Uterus (tissue), 4 donors: Measurements from ENCODE around the gene AGMO. TPM values are rescaled to one million over a fixed set of nuclear protein-coding genes. Genes with fewer than 3 reads are reported as not detected.

Experiments used
- DNase-seq, 2 donors: peaks; one replicate each; pipeline ENCODE4 v3.0.0-alpha.2; 2019 to 2020
- H3K27ac ChIP-seq, 2 donors: fragments of 200-600 bp; sonication (generic); 1 replicate in 1 of 2; 2 replicates in 1 of 2; pipeline ENCODE4 v1.5.1; 2016 to 2018
- H3K27me3 ChIP-seq, 2 donors: fragments of 200-600 bp; sonication (generic); one replicate each; pipeline ENCODE4 v1.5.1; 2018 to 2019; ENCODE audit warnings: control low read depth in 1 of 2
- H3K36me3 ChIP-seq, 2 donors: fragments of 200-600 bp; sonication (generic); one replicate each; pipeline ENCODE4 v1.5.1; 2019; ENCODE audit warnings: control low read depth in 1 of 2
- H3K4me1 ChIP-seq, 2 donors: fragments of 200-600 bp; sonication (generic); one replicate each; pipeline ENCODE4 v1.5.1; 2018 to 2019; ENCODE audit warnings: control low read depth in 1 of 2
- H3K4me3 ChIP-seq, 2 donors: fragments of 200-600 bp; sonication (generic); 1 replicate in 1 of 2; 2 replicates in 1 of 2; pipeline ENCODE4 v1.5.1; 2018 to 2019; ENCODE audit warnings: mild to moderate bottlenecking in 1 of 2
- H3K9me3 ChIP-seq, 2 donors: fragments of 200-600 bp; sonication (generic); one replicate each; pipeline ENCODE4 v1.5.1; 2019; ENCODE audit warnings: control low read depth in 1 of 2
- CTCF ChIP-seq, 4 experiments: fragments of 200-600 bp in 2 of 4; fragments of 450-650 bp in 2 of 4; sonication (generic) in 2 of 4; IDR thresholded peaks; one replicate each; pipeline ENCODE4 v1.5.1; 2016 to 2019; ENCODE audit warnings: antibody characterized with exemption in 4 of 4, mild to moderate bottlenecking in 2 of 4, moderate library complexity in 1 of 4
- POLR2A ChIP-seq, 2 donors: fragments of 450-650 bp; IDR thresholded peaks; one replicate each; pipeline ENCODE4 v1.6.1; 2016; ENCODE audit warnings: antibody characterized with exemption in 2 of 2, mild to moderate bottlenecking in 1 of 2, moderate library complexity in 1 of 2
- intact Hi-C: fragments of 100-400 bp; cut with DNase I; formaldehyde crosslinking; loops from one replicate; pipeline ENCODE4 v1.15.1; 2023; ENCODE audit warnings: low total_unique reads
- total RNA-seq, 4 donors: library from RNA; depleted of rRNA in 3 of 4; stranded (reverse); fragments of >200 nt in 3 of 4; gene quantifications; one replicate each; pipeline versions ENCODE4 v1.1.0 to v1.2.4, GENCODE V29; 2014 to 2023
- donor health status: DM: yes; HTN: yes; CAD: no.

Gene AGMO
- total RNA-seq, 4 donors from 2014 or later = 0.24 to 1.5 TPM; not detected in 2

GRCh38 chr7:15441915-15442314 is 119.9 kb downstream of the AGMO start:
- intact Hi-C loops = no loop called here
- no peak for DNase-seq
- no peaks in the 10 kb centered on the region for H3K9me3 ChIP-seq
- H3K4me1 ChIP-seq = no peaks in the 10 kb centered on the region
- H3K4me3 ChIP-seq = no peak overlapping the region
- H3K36me3 ChIP-seq = no peaks in the 10 kb centered on the region
- TF ChIP-seq POLR2A (IDR thresholded peaks at IDR 0.05) (no peak), CTCF (IDR thresholded peaks at IDR 0.05) (no peak)
- H3K27me3 ChIP-seq = no peaks in the 10 kb centered on the region
- no peak overlapping the region for H3K27ac ChIP-seq

- TF ChIP-seq CTCF (IDR thresholded peaks at IDR 0.05) (no peak), POLR2A (IDR thresholded peaks at IDR 0.05) (no peak)
- H3K27ac ChIP-seq = no peak overlapping the region
- no peaks in the 10 kb centered on the region for H3K27me3 ChIP-seq
- no peak overlapping the region for H3K4me3 ChIP-seq
- H3K9me3 ChIP-seq = no peaks in the 10 kb centered on the region
- no peaks in the 10 kb centered on the region for H3K36me3 ChIP-seq
- intact Hi-C loops = no loop called here
- no peak for DNase-seq
- no peaks in the 10 kb centered on the region for H3K4me1 ChIP-seq
Measured at GRCh38 chr7:15440482-15440881, 121.3 kb downstream of the AGMO start.

GRCh38 chr7:15439853-15440252 is 122.0 kb downstream of the AGMO start:
- intact Hi-C loops = no loop called here
- Histone ChIP-seq H3K4me1 (no peaks in the 10 kb centered on the region), H3K9me3 (no peaks in the 10 kb centered on the region), H3K27ac (no peak overlapping the region), H3K27me3 (no peaks in the 10 kb centered on the region), H3K4me3 (no peak overlapping the region), H3K36me3 (no peaks in the 10 kb centered on the region)
- DNase-seq = no peak
- TF ChIP-seq POLR2A (IDR thresholded peaks at IDR 0.05) (no peak), CTCF (IDR thresholded peaks at IDR 0.05) (no peak)

GRCh38 chr7:15433151-15433550 is 128.7 kb downstream of the AGMO start:
- no peaks in the 10 kb centered on the region for H3K9me3 ChIP-seq
- H3K36me3 ChIP-seq = no peaks in the 10 kb centered on the region

GRCh38 chr7:15430911-15431310 is 130.9 kb downstream of the AGMO start:
- H3K27me3 ChIP-seq = no peaks in the 10 kb centered on the region
- DNase-seq = no peak
- intact Hi-C loops = no loop called here

More at GRCh38 chr7:15433151-15433550, 128.7 kb downstream of the AGMO start:
- no peak for DNase-seq
- no peak overlapping the region for H3K4me3 ChIP-seq
- no peak overlapping the region for H3K27ac ChIP-seq
- TF ChIP-seq POLR2A (IDR thresholded peaks at IDR 0.05) = no peak
- TF ChIP-seq CTCF (IDR thresholded peaks at IDR 0.05) = no peak
- H3K4me1 ChIP-seq = no peaks in the 10 kb centered on the region
- intact Hi-C loops = no loop called here
- H3K27me3 ChIP-seq = no peaks in the 10 kb centered on the region

More at GRCh38 chr7:15430911-15431310, 130.9 kb downstream of the AGMO start:
- H3K36me3 ChIP-seq = no peaks in the 10 kb centered on the region
- H3K27ac ChIP-seq = no peak overlapping the region
- no peaks in the 10 kb centered on the region for H3K4me1 ChIP-seq
- no peak overlapping the region for H3K4me3 ChIP-seq
- TF ChIP-seq CTCF (IDR thresholded peaks at IDR 0.05) (no peak), POLR2A (IDR thresholded peaks at IDR 0.05) (no peak)
- H3K9me3 ChIP-seq = no peaks in the 10 kb centered on the region
